Kidney capillary endothelial cell (primary cell): ENCODE data around the gene ARHGAP24.
"Not testable (repeated sequence)": the region's sequence is repeated elsewhere in the genome, so short reads cannot be mapped to it uniquely, and the experiment has no call there.

Experiments
- DNase-seq: peaks from one replicate; pipeline ENCODE4 v3.0.0-alpha.2; 2018; ENCODE audit warnings: low spot score

ARHGAP24 gene

DNA sequence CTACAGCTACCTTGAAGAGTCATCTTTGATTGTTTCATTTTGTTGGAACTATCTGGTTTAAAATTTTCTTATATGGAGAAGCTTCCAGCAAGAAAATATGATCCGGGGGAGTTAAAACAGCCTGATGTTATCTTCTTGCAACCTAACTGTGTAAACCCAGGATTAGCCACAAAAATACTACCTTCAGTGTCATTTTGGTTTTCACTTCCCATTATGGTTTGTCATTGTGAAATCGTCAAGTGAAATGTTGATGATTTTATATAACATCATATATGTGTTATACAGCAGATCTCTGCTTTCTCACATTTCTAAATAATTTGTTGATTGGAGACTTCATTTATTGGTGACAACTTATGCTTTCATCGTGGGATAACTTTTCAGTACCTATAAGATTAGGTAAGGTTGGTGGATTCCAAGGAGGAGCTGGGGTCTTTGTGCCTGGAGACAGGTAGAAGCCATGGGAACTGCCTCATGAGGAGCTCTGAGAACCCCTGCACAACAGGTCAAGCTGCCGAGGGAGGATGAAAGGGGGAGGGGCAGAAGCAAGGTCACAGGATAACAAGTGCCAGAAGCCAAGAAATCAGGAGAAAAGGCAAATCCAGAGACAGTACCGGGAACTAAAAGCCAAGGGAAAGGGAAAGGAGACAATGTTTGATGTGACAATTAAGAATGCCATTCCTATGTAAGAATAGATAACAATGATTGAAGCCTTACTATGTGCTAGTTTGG lies 7.2 kb downstream of the ARHGAP24 start:
- DNase-seq = no peak

DNA sequence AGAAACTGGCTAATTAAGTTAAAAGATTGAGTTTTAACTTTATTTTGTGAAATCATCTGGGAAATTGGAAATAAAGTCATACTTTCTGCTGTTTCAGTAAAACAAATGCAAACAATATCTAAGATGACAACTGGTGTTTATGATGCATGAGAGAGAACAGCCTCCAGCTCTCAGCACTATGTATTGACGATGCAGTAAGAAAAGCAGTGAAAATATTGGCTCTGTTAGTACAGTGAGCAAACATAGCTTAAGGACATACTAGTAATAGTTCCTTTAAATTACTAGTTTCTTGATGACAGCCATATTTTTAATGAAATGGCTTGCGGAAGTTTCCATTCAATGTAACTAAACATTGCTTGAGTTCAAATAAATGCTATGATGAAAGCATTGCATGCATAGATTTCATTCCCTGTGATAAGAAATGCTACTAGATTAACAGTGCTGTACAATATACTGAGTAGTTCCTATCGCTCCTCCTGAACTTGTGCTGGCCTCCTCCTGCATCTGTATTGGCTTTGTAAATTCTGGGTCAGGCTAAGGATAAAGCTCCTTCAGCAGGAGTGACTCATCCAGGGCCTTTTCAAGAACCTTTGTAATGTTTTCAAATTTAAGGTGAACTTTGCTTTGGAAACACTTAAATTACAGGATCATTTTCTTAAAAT lies 11.6 kb downstream of the ARHGAP24 start:
- DNase-seq = no peak

DNA sequence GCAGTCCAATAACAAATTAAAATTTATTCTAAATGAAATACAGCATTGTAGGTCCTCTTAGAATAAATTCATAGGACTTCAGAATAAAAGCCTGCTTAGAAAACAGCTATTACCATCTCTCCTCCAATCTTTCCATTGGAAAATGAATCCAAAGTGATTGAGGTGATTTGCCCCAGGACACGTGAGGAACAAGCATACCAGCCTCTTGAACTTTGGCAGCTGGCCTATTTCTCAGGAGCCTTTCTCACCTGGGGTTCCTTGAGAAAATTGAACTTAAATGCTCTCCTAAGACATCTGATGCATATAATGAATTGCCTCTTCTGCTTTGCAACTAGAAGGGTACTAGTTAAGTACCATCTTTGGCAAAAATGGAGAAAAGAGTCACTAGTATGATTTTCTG lies 13.5 kb downstream of the ARHGAP24 start:
- no peak for DNase-seq

DNA sequence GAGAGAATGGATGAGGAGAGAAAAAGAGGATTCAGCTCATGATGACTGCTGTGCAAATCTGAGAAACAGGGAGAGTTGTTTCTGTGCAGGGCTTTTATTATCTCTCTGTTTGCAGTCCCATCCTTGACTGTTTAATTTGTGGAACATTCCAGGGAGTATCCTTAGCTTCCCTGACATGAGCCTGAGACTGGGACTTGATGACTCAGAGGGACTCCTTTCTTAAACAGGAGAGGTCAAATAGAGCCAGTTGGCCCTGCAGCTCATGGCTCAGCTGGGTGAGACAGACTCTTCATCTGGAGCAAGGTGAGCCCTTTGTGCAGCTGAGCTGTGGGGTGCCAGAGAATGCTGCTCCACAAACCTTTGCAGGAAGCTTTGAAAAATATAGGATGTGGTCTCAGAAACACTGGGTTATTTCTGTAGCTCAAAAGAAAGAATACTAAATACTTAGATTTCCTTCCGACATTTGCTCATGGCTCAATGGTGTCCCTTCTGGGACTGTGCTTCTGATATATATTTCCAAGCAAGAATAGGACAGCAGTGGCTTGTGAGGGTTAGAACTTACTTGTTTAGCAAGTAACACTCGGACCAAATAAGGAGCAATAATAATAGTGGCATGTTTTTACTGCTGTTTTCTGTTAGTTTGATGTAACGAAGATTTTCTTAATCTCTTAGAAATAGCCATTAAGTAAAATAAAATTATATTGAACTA lies 14.5 kb downstream of the ARHGAP24 start:
- no peak for DNase-seq

DNA sequence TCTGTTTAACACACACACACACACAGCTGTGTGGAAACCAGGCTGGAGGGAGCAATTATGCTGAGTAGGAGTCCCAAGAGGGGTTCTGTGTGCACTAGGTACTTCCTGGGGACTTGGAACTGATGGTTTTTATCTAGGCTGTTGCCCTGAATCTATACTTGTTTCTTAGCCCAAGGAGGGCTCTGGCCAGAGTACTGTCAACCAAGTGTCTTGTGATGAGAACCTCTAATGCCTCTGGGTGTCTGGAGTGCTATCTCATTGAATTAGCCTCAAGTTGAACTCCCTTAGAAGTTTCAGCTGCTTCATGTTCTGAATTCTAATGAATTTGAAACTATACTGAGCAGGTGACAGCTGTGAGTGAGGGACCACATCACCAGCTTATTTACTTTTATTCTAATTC lies 16.6 kb downstream of the ARHGAP24 start:
- no peak for DNase-seq

DNA sequence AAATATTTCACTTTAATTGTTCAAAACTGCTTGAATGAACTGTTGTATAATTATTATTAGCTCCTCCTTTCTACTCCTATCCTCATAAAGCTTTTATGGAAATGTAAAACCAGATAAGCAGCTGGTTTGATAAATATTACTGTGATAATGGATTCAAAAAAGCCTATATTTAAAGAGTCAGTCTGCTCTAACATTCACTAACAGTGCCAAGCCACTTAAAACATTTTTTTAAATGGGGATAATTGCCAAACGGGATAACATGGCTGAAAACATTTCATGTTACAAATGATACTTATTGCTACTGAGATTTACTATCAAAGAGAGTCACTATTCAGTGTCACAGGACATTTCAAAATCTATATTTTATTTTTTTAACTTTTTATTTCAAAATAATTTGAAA lies 17.4 kb downstream of the ARHGAP24 start:
- DNase-seq = no peak

DNA sequence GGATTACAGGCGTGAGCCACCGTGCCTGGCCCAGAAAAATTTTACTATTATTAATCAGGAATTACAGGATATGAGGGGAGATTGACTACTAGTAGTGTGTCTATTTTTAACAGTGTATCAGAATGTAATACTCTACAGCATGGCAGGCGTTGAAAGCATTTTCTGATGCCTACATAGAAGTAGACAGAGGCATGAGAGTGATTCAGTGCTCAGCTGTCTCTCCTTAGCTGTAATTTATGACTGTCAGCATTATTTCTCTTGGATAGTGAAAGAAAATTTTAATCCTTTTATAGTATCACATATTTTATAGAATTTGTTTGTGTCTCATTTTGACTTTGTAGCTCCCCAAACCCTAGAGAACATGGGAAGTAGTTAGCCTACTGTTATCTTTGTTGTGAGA lies 20.7 kb downstream of the ARHGAP24 start:
- no peak for DNase-seq

DNA sequence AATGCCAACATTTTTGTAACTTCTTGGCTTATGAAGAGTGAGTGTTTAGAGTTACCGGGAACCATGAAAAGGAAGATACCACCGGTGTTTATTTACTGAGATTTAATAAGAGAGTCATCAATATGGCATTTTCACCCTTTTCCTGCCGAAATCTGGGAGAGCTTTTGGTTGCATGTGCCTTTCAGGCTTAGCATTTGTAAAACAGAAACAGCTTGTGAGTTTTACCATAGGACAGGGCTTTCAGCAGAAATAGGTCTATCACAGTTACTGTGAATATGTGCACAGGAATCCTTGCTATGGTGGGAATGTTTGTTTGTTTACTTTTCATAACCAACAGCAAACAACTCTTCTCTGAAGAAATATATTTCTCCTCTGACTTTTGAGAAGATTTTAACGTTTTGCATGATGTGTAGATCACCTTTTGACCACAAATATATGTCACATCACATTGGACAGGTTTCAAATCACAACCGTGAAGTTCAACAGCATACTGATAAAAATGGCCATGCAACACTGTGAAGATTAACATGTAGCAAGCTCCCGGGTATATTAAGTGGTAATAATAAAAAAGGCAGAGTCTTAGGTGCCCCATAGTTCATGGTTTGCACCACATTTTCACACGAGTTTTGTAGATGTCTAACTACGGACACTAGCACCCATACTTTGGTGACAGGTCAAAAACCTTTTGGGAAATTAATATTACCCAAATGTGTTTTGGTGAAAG lies 21.3 kb downstream of the ARHGAP24 start:
- no peak for DNase-seq

DNA sequence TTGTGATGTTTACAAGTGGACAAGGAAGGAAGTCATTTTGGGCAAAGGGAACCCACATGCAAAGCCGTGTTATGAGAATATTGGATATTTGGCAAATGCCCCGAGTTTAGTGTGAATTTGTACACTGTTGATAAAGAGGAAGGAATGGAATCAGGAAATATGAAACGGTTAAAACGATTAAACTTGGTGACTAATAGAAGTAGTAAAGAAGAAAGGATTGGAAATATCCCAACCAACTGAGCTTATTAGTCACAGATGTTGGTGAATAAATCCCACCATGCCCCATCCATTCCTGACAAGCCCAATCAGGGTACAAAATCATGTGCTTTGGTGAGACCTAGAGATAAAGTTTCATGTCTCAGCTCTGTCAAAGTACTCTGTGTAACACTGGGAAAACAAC lies 22.0 kb downstream of the ARHGAP24 start:
- DNase-seq = no peak

DNA sequence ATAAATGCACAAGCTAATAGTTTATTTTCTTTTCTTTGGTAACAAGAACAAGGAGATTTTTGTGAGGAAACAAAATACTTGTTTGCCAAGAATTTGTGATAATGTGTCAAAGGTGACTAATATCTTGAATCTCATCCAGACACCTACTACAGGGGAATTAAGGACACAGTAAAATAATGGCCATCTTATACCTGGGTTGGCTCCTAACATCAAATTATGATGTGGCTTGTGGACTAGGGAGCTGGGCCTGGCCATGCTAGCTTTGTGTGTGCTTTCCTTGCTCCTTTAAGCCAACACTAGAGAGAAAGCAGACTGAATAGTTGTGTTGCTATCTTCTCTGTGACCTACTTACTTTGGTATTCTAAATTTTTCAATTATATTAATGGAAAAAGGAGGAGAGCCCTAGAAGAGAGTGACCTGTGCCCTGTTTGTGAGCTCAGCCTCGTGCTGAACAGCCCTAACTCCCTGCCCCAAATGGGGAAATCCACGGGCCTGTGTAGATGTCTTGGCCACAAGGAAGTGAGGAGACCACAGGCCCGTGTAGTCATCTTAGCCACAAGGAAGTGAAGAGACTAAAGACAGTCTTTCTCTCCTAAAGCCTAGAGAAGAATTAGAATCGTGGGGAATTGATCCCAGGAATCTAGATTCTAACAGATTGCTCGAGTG lies 23.3 kb downstream of the ARHGAP24 start:
- DNase-seq = no peak

DNA sequence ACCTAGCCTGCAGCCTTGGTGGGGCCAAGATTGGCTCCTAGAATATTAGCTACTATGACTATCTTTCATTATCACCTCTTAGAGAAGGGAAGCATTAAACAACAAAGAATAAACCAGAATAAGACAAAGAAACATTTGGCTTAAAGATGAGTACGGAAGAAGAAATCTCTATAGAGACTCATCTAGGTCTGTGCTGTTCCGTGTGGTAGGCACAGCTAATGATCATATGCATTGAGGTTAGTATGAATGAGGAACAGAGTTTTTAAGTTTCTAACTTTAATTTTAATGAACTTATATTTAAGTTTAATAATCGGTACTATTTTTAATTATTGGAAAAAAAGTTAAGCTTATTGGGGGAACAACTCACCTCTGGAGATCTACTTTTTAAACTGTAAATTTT lies 24.6 kb downstream of the ARHGAP24 start:
- DNase-seq = no peak

DNA sequence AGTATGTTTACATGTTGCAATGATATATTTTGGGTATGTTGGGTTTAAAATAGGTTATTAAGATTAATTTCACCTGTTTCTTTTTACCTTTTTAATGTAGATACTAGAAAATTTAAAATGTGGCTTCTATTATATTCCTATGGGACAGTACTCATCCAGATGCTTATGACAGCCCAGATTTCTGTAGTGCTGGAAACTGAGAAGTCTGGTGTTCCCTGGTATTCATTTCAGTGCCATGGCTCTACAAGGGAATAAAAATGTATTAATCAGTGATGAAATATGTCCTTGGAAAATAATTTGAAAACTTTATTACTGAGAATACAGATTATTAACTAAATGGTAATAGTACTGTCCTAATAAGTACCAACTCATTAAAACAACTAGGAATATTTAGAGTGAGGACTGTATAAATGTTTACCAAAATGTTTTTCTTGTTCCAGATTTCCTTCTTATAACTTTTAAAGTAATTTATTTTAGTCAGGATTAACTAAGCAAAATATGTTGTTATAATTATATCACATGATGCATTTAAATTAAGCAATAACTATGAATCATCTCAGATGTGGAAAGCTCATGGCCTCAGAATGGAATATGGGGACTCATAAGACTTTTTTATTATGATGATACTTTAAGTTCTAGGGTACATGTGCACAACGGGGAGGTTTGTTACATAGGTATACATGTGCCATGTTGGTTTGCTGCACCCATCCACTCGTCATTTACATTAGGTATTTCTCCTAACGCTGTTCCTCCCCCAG lies 25.3 kb downstream of the ARHGAP24 start:
- no peak for DNase-seq

DNA sequence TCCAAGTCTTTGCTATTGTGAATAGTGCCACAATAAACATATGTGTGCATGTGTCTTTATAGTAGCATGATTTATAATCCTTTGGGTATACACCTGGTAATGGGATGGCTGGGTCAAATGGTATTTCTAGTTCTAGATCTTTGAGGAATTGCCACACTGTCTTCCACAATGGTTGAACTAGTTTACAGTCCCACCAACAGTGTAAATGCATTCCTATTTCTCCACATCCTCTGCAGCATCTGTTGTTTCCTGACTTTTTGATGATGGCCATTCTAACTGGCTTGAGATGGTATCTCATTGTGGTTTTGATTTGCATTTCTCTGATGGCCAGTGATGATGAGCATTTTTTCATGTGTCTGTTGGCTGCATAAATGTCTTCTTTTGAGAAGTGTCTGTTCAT lies 26.2 kb downstream of the ARHGAP24 start:
- not testable (repeated sequence) for DNase-seq

DNA sequence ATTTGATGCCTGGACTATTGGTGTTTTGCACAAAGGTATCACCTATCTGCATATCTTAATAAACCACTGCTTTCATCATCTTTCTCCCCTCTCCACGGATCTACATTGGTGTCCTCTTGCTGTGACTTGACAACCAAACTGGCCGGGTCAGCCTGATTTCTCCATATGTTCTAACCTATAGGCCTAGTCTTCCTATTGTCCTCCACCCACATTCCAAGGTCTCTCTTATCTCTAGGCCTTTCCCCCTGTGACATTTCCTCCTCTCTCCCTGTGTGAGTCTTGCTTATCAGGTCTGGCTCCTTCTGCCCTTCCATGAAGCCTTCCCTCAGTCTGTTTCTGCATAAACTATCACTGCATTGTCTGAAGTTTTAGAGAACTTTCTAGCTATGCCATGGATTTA lies 33.7 kb downstream of the ARHGAP24 start:
- no peak for DNase-seq

DNA sequence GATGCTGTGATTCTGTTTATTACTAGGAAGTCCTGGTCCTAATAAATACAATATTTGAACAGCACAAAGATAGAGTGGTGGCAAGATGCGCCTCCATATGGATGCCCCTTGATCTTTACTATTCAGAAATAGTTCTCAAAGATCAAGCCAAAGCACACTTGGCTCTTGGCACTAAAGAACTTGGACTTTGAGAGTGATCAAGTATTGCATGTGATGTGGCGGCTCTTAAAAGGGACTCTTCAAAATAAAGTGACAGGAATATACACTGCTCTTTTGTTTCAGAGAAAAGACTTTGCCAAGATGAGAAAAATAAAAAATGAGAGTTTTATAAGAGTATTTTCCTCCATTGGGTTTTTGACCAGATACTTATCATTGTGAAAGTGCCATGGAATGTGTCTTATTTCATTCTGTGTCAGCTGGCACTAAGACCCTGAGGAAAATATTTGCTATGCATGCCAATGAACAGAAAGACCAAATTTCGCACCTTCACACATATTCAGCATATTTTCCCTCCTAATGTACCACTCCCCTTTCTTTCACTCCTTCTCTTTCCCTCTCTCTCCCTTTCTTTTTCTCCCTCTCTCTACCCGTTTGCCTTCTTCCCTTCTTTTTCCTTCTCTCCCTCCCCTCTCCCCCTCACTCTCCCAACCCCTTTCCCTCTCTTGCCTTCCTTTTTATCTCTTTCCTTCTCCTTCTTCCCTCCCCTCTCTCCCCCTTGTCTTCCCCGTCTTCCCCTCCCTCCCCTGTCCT lies 35.1 kb downstream of the ARHGAP24 start:
- no peak for DNase-seq

DNA sequence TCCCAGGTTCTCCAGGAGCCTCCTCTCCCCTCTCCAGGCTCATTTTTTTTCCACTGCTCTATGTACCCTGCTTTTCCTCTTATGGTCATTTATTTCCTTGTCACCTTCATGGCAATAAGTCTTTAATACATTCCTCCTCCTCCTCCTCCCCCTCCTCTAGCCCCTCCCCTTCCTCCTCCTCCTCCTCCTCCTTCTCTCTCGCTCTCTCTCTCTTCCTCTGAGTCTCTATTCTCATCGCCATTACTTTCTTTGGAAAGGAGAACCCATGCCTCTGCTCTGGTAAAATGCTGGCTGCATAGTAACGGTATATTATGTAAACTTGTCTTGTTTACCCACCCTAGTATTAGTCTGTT lies 35.7 kb downstream of the ARHGAP24 start:
- no peak for DNase-seq

DNA sequence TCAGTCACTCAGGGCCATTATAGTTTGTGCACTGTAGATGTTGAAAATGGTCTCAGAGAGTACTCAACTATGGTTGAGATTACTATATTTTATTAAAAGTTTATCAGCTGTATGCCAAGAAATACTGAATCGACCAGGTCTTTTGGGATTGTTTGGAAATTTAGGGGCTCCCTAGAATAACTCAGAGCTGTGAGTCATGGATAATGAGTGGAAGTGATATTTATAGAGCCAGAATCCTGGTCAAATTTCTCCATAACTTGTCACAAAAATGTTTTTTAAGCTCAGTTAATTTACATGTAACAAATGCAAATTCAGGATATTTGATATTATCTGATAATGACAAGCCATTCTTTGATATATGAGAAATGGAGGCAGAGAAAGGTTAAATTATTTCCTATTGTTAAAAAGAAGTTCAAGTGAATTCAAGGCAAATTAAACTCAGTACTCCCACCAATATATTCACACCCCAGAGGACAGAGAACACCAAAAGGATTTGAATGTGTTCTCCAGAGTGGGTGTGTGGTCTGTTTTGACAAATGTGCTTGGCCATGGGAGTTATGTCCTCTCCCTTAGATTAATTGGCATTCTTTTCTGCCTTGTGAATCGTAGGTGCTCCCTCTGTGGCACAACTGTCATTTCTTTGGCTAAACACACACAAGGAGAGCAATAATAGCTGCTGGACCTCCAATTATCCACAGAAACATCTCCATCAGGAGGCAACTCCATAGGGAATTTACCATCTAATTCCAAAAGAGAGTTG lies 37.7 kb downstream of the ARHGAP24 start:
- DNase-seq = no peak

DNA sequence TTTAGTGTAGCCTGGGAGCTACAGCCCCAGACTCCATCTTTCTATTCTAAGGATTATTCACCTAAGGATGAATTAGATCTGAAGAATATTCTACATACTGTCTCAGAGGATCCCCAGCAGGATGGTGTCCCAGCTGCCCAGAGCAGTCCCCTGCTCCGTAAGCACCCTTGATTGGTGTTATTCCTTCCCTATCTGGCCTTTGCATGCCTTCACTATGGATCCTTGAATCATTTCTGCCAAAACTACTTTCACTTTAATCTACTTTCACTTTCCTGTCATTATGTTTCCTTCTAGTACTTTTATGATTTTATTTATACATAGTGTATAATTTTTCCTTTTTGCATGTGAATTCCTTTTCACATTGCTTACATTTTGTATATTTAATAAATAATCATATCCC lies 39.2 kb downstream of the ARHGAP24 start:
- DNase-seq = no peak

DNA sequence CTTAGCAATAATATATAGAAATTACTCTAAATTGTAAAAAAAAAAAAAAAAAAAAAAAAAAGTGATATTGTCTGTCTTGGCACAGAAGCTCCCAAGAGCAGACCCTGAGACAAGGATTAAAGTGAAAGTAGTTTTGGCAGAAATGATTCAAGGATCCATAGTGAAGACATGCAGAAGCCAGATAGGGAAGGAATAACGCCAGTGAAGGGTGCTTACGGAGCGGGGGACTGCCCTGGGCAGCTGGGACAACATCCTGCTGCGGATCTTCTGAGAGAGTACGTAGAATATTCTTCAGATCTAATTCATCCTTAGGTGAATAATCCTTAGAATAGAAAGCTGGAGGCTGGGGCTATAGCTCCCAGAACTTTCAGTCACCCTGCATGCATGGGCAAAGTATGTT lies 39.8 kb downstream of the ARHGAP24 start:
- DNase-seq = no peak

DNA sequence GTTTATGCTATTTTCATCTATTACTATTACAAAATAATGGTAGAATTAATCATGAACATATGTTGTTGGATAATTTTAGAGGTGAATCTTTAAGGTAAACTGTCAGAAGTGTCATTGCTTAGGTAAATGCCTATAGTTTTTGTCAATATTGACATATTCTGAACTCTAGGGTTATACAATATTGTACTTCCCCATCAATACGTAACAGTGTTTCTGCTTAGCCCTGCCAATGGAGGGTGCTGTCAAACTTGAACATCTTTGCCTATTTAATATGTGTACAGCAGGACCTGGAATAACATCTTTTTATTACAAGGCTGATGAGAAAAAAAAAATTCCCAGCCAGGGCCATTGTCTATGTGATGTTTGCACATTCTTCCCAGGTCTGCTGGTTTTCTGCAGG lies 40.8 kb downstream of the ARHGAP24 start:
- no peak for DNase-seq
